ENCODE measurements around the gene ADCY5.

ADCY5 gene

DNA sequence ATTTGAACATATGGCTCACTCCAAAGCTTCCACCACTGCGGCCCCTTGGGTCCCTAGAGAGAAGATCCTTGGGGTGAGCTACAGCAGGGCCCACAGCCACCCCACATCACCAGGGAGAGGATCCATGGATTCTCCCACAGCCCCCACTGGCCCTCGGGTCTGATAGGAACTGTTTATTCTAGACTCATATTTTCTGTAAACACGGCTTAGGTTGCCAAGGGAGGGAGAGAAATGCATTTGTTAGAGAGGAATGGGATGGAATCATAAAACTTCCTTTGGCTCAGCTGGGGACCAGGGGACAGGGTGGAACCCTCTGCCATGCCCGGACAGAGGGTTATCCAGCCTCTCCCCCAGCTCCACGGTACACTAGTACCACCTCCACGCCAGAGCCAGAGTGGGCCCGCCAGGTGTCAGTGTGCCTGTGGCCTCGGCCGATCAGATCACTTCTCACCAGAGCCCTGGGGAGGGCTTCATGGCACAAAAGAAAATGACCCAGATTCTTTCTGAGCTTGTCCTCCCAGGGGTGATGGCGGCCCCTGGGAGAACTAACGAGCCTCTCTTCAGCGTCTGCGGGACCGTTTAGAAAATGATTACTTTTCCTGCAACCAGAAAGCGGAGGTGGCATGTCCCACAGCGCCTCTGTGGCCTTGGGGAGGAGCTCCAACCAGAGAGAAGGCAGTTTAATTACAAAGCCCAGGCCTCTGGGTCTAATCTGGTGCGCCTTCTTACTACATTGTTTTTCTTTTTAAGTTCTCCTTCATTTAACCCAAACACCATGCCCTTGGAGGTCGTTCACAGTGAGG lies 33.7 kb downstream of the ADCY5 start:
- no peak for ATAC-seq (ENCODE audit: low read depth)
- no peaks in the 10 kb centered on the region for H3K36me3 Mint-ChIP-seq
- no peak for DNase-seq (ENCODE audit: low spot score in 2 of 2)
- H3K9me3 Mint-ChIP-seq, result no peaks in the 10 kb centered on the region
- no peak overlapping the region for H3K27ac Mint-ChIP-seq
- no peak overlapping the region for H3K4me3 Mint-ChIP-seq
- peaks cover 6% of the 10 kb centered on the region for H3K27me3 Mint-ChIP-seq
- no peaks in the 10 kb centered on the region for H3K4me1 Mint-ChIP-seq

DNA sequence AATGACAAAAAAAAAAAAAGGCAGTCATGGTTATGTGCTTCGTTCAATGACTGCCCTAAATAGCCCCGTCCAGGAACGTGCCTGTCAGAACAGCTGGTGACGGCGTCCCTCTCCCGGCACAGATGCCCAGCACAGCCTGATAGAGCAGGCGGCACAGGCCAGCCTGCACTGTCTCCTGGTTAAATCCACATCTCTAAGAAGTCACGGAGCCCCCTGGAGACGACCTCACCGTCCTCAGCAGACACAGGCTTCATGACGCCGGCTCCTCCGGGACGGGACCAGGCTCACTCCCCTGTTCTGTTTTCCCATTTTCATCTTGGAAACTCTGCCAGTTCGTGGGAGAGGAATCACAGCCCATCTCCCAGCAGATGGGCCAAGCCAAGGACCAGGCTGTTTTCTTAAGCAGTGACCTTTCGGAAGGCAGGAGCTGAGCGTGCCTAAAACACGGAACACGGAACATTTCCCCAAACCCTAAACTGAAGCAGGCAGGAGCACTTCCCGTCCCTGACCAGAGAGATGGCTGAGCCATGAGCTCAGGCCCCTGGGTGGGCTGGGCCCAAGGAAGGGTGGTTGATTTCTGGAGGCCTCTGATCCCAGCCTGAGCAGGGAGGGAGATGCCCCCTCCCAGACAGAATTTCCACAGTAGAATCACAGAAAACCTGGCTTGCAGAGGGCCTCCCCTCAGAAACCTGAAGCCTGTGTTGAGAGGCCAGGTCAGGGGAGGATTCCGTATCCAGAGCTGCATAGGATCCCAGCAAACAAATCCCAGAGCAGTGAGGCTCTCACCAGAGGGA lies 35.9 kb downstream of the ADCY5 start:
- Mint-ChIP-seq H3K27me3 (no peaks in the 10 kb centered on the region), H3K9me3 (no peaks in the 10 kb centered on the region), H3K27ac (no peak overlapping the region), H3K4me3 (no peak overlapping the region), H3K4me1 (no peaks in the 10 kb centered on the region), H3K36me3 (no peaks in the 10 kb centered on the region)
- no peak for ATAC-seq (ENCODE audit: low read depth)
- no peak for DNase-seq (ENCODE audit: low spot score in 2 of 2)

DNA sequence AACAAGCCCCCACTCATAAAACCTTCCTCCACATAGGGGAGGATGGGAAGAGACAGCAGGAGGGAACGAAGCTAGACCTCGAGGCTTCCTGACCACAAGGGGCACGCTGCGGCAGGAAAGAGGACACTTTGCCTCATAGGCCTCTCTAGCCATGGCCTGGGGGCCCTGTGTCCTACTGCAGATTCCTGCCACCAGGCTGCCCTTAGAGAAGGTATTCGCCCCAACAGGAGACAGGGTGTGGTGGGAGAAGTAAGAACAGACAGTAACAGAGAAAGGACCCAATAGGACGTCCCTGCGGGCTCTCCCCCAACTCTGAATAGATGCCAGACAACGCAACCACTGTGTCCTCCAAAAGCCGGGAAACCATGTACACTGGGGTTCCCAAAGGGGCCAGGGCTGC lies 36.8 kb downstream of the ADCY5 start:
- peaks cover 3% of the 10 kb centered on the region for H3K27me3 Mint-ChIP-seq
- no peak overlapping the region for H3K4me3 Mint-ChIP-seq
- no peaks in the 10 kb centered on the region for H3K4me1 Mint-ChIP-seq
- H3K27ac Mint-ChIP-seq, result no peak overlapping the region
- ATAC-seq (ENCODE audit: low read depth) (no peak), DNase-seq (ENCODE audit: low spot score in 2 of 2) (no peak)
- no peaks in the 10 kb centered on the region for H3K9me3 Mint-ChIP-seq
- no peaks in the 10 kb centered on the region for H3K36me3 Mint-ChIP-seq

DNA sequence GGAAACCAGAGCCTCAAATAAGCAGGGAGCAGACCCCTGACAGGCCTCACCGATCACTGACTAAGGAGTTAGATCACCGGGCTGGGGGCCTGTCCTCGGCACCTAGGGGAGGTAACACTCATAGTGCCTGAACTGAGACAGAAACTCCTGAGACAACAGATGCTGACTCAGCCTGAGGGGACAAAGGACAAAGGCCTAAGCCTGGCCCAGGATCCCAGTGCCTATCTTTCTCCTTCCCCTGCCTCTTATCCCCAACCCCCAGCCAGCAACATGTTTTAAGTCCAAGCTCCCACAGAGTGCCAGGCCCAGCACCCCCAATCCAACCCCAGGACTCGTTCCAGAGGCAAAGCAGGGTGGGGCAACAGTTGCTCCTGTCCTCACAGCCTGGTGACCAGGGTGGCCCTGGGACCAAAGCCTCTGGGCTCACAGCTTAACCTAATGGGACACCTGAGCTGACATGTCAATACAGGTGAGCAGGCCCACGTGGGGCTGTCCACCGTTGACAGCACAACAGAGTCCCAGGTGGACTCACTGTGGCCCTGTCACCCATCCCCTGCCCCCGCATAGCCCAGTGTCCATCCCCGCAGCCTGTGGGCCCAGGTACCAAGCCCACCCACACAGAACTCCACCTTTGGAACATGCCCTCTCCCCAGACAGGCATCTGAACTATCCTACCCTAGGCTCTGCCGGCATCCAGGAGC lies 37.4 kb downstream of the ADCY5 start:
- no peak overlapping the region for H3K27ac Mint-ChIP-seq

DNA sequence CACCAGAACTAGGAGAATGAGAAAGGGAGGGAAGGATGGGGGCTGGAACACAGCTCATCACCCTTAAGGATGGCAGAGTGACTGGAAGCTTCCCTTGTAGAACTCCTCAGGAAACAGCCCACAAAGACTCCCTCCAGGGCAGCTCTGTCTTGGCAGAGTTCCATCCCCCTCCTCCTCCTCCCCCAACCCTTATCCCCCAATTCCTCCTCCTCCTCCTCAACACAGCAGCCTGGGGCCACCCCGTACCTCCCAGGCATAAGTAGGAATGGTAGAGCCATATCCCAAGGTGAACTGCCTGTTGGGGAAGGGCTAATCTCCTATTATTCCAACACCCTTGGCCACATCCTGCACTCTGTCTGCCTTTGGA lies 38.8 kb downstream of the ADCY5 start:
- ATAC-seq (ENCODE audit: low read depth) (no peak), DNase-seq (ENCODE audit: low spot score in 2 of 2) (no peak)
- Mint-ChIP-seq H3K27me3 (peaks cover 5% of the 10 kb centered on the region), H3K36me3 (no peaks in the 10 kb centered on the region), H3K4me3 (no peak overlapping the region), H3K4me1 (no peaks in the 10 kb centered on the region), H3K9me3 (no peaks in the 10 kb centered on the region), H3K27ac (no peak overlapping the region)

More for the DNA sequence above, 37.4 kb downstream of the ADCY5 start:
- Mint-ChIP-seq H3K36me3 (no peaks in the 10 kb centered on the region), H3K27me3 (peaks cover 5% of the 10 kb centered on the region), H3K4me3 (no peak overlapping the region), H3K9me3 (no peaks in the 10 kb centered on the region), H3K4me1 (no peaks in the 10 kb centered on the region)
- DNase-seq (ENCODE audit: low spot score in 2 of 2) (no peak), ATAC-seq (ENCODE audit: low read depth) (no peak)

DNA sequence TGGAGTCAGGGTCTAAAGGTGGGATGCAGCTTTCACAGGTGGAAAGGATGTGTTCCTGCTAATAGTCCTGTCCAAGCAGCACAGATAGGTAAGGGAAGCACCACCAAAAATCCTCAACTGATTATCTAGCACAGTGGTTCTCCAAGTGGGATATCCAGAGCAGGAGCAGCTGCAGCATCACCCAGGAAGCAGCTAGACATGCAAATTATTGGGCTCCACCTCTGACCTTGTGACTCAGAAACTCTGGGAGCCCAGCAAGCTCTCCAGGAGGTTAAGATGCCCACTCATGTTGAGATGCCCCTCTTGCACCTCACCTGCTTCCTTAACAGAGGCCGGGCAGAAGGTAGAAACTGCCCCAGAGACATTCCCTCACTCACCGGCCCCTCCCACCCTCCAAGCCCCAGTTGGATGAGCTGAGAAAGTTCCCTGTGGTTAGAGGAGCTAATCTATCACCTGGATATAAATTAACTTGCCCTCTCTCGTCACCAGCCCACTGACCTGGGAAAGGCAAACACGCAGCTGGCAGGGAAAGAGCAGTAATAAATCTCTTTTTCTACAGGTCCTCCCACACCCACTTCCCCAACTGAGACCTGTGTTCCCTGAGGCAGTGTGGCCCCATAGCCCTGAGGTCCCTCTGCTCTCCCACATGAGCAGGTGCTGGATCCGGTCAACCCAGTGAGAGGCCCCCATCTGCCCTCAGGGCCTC lies 39.3 kb downstream of the ADCY5 start:
- DNase-seq (ENCODE audit: low spot score in 2 of 2), result no peak

DNA sequence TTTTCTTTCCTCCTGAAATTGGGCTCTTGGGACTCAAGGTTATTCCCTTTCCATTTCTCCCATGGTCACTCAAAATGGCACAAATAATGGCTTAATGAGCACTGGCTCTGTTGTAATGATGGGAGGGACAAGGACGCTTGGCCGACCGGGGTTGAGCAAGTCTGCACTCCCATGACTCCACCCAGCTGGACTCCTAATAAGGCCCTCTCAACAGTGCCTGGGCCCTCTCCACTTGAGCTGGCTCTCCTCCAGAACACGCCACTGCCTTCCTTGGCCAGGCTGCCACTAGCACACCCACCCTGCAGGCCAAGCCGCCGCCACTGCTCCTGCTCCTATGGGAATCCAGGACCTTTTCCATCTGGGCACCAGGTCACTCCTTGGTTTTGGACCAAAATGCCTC lies 42.3 kb downstream of the ADCY5 start:
- Mint-ChIP-seq H3K9me3 (no peaks in the 10 kb centered on the region), H3K27me3 (peaks cover 5% of the 10 kb centered on the region), H3K36me3 (no peaks in the 10 kb centered on the region), H3K27ac (no peak overlapping the region), H3K4me3 (no peak overlapping the region), H3K4me1 (no peaks in the 10 kb centered on the region)
- DNase-seq (ENCODE audit: low spot score in 2 of 2), result no peak
- ATAC-seq (ENCODE audit: low read depth), result no peak

More for the DNA sequence above, 39.3 kb downstream of the ADCY5 start:
- Mint-ChIP-seq H3K4me1 (no peaks in the 10 kb centered on the region), H3K36me3 (no peaks in the 10 kb centered on the region), H3K9me3 (no peaks in the 10 kb centered on the region), H3K27me3 (peaks cover 5% of the 10 kb centered on the region), H3K27ac (no peak overlapping the region), H3K4me3 (no peak overlapping the region)
- ATAC-seq (ENCODE audit: low read depth), result no peak

DNA sequence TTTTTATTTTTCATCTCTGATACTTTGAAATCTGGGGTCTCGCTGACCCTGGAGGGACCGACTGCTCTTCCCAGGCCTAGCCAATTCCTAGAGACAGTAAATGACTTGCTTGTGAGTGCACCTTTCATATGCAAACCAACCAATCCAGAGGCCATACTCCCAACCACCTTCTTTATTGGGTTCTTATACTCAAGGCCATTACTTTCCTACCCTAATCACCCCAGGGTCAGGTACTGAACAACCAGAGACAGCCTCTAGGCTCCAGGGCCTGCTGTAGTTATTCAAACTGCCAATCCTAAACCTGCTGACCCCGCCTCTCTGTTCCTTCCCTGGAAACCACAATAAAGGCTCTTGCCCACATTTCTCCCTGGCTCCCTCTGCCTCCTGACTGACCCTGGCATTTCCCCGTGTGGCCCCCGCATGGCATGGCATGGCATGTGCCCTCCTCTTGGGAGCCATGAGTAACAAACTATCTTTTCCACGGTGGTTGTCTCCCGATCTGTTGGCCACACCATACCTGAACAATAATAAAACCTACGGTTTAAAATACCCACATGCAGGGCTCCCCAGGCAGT lies 42.9 kb downstream of the ADCY5 start:
- Mint-ChIP-seq H3K27ac (no peak overlapping the region), H3K36me3 (no peaks in the 10 kb centered on the region), H3K4me1 (no peaks in the 10 kb centered on the region), H3K4me3 (no peak overlapping the region), H3K9me3 (no peaks in the 10 kb centered on the region), H3K27me3 (peaks cover 5% of the 10 kb centered on the region)
- DNase-seq (ENCODE audit: low spot score in 2 of 2), result no peak
- ATAC-seq (ENCODE audit: low read depth), result no peak

DNA sequence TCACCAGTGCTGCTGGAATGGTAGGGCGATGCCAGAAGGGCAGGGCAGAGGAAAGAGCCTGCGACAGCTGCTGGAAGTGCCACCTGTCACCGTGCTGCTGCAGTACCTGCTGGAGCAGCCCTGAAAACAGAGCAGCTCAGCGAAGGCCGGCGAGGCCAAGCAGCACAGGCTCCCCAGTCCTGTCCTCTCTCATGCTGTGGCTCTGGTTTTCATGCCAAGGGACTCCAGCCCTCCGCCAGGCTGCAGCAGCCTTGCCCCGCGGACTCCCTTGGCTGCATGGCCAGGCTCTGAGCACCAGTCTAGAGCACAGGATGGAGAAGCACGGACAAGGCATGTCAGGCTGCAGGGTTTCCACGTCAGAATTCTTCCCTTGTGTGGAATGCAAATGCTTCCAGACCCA lies 43.9 kb downstream of the ADCY5 start:
- Mint-ChIP-seq H3K4me1 (no peaks in the 10 kb centered on the region), H3K27me3 (peaks cover 5% of the 10 kb centered on the region)
- ATAC-seq (ENCODE audit: low read depth), result no peak

DNA sequence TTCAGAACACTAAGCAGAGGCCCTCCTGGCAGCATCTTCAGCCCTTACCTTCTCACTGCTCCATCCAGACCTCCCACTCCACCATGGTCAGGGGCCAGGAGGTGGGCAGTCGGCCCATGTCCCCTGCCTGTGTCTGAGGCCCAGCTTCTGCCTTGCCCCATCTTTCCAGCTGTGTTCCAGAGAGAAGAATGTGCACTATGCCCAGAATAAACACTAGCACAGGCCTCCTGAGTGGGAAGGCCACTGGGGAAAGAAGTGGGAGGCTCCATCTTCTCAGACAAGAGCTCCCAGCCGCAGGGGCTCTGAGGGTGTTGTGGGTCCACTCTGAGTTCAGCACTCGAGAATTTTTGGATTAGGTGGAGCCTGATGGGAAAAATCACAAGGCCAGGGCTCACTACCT lies 44.5 kb downstream of the ADCY5 start:
- Mint-ChIP-seq H3K4me1 (no peaks in the 10 kb centered on the region), H3K27me3 (peaks cover 5% of the 10 kb centered on the region), H3K27ac (no peak overlapping the region), H3K9me3 (no peaks in the 10 kb centered on the region), H3K36me3 (no peaks in the 10 kb centered on the region), H3K4me3 (no peak overlapping the region)
- ATAC-seq (ENCODE audit: low read depth) (no peak), DNase-seq (ENCODE audit: low spot score in 2 of 2) (no peak)

More for the DNA sequence above, 43.9 kb downstream of the ADCY5 start:
- H3K4me3 Mint-ChIP-seq, result no peak overlapping the region
- H3K27ac Mint-ChIP-seq, result no peak overlapping the region
- H3K36me3 Mint-ChIP-seq, result no peaks in the 10 kb centered on the region
- DNase-seq (ENCODE audit: low spot score in 2 of 2), result no peak
- H3K9me3 Mint-ChIP-seq, result no peaks in the 10 kb centered on the region

DNA sequence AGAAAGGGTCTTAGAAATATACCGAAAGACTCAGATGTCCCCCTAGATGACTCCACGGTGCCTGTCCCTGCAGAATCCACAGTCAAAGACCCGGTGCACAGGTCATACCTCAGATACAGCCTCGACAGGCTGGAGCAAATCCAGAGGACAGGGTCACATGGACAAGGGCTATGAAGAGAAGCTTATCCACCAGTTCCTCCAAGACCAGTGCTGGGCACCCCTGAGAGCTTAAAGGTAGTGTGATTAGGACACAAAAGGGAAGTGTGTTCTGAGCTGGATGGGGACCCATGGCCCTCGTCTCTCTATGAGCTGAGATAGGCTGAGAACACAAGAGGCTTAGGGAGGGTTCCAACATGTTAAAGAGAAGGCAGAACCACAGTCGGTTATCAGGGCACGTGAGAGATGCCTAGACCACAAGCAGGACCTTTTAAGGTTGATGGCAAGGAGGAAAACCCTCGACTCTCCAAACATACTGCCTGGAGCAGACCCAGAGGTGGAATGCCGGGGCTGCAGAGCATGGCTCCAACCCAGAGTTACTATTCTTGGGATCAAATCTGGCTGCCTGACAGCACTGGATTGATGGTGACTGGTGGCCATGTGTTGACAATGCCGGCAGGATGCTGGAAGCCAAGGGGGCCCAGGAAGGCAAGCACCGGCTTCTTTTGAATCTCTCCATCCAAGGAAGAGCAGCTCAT lies 46.9 kb downstream of the ADCY5 start:
- DNase-seq (ENCODE audit: low spot score in 2 of 2) (no peak), ATAC-seq (ENCODE audit: low read depth) (no peak)
- H3K36me3 Mint-ChIP-seq, result no peaks in the 10 kb centered on the region
- H3K4me3 Mint-ChIP-seq, result no peak overlapping the region
- H3K27ac Mint-ChIP-seq, result no peak overlapping the region
- H3K4me1 Mint-ChIP-seq, result no peaks in the 10 kb centered on the region
- H3K9me3 Mint-ChIP-seq, result no peaks in the 10 kb centered on the region
- peaks cover 6% of the 10 kb centered on the region for H3K27me3 Mint-ChIP-seq

DNA sequence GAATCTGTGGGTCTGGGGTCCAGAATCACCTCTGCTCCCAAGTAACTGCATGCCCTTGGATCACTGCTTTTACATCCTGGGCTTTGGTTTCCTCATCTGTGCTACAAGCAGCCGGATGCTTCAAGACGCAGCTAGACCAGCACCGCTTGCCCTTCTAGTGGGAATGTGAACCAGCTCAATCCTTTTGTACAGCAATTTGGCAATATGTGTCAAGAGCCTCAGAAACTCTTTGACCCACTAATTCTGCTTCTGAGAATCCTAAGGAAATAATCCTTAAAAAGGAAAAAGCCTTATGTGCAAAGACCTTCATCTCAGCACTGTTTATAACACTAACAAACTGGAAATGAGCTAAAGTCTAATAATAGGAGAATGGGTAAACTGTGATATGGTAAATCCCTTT lies 48.7 kb downstream of the ADCY5 start:
- no peak overlapping the region for H3K27ac Mint-ChIP-seq
- peaks cover 16% of the 10 kb centered on the region for H3K27me3 Mint-ChIP-seq
- H3K4me3 Mint-ChIP-seq, result no peak overlapping the region
- no peaks in the 10 kb centered on the region for H3K36me3 Mint-ChIP-seq
- no peaks in the 10 kb centered on the region for H3K9me3 Mint-ChIP-seq
- DNase-seq (ENCODE audit: low spot score in 2 of 2) (no peak), ATAC-seq (ENCODE audit: low read depth) (no peak)
- H3K4me1 Mint-ChIP-seq, result no peaks in the 10 kb centered on the region

DNA sequence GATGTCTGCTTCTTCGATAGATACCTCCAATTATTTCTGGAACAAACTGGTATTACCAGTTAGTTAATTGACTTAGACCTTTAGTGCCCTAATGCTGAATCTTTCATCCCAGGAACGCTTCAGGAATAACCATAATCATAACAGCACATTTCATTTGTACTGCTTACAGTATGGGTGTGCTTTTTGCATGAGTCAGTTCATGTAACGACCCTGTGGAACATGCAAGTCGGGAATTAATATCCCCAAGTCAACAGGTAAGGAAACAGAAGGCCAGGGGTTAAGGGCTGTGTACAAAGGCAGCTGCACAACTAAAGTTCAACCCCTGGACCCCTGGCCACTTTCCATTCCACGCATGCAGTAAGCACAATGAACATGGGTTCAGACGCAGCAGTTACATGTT lies 49.2 kb downstream of the ADCY5 start:
- no peaks in the 10 kb centered on the region for H3K4me1 Mint-ChIP-seq
- no peak for DNase-seq (ENCODE audit: low spot score in 2 of 2)
- peaks cover 17% of the 10 kb centered on the region for H3K27me3 Mint-ChIP-seq
- no peaks in the 10 kb centered on the region for H3K9me3 Mint-ChIP-seq
- ATAC-seq (ENCODE audit: low read depth), result no peak
- no peak overlapping the region for H3K27ac Mint-ChIP-seq
- H3K4me3 Mint-ChIP-seq, result no peak overlapping the region
- no peaks in the 10 kb centered on the region for H3K36me3 Mint-ChIP-seq
